ENCODE data around the gene TANGO2.

GRCh38 chr22:20109411-20110358 lies 88.8 kb downstream of the TANGO2 start:
- TF ChIP-seq CTCF (IDR thresholded peaks at IDR 0.05; ENCODE audit: control extremely low read depth in 1 of 3, insufficient read depth in 1 of 3, low read depth in 1 of 3, low read length in 3 of 3) (no peak), CREB1 (IDR thresholded peaks at IDR 0.05) (no peak), CHD2 (IDR thresholded peaks at IDR 0.05; ENCODE audit: low read length) (no peak), EP300 (IDR thresholded peaks at IDR 0.05; ENCODE audit: borderline replicate concordance in 1 of 2, low read depth in 2 of 2, low read length in 2 of 2) (no peak)

Data from H1 (cell line).